Medulla oblongata (tissue), 1 donor: ENCODE measurements around the gene PTPRN2.
A peak's percentile ranks its signal among the peaks of the same experiment; 100 is the strongest.
"Not testable (repeated sequence)": the region's sequence is repeated elsewhere in the genome, so short reads cannot be mapped to it uniquely, and the experiment has no call there.

Experiments
- DNase-seq: peaks from one replicate; pipeline ENCODE4 v3.0.0-alpha.2; 2015; ENCODE audit errors: extremely low spot score

Gene PTPRN2

GRCh38 chr7:157795199-157795598, 792.4 kb downstream of the PTPRN2 start:
- DNase-seq: no peak

GRCh38 chr7:157794746-157795065, 792.9 kb downstream of the PTPRN2 start:
- DNase-seq: no peak

GRCh38 chr7:157793973-157794745, 793.5 kb downstream of the PTPRN2 start:
- DNase-seq: no peak

GRCh38 chr7:157793087-157793353, 794.6 kb downstream of the PTPRN2 start:
- DNase-seq: no peak

GRCh38 chr7:157792241-157793086, 795.2 kb downstream of the PTPRN2 start:
- no peak for DNase-seq

- DNase-seq: no peak
These were observed 796.0 kb downstream of the PTPRN2 start for GRCh38 chr7:157791666-157792065.

- no peak for DNase-seq
These were observed 796.4 kb downstream of the PTPRN2 start for GRCh38 chr7:157791261-157791660.

- DNase-seq: no peak
These were observed 797.7 kb downstream of the PTPRN2 start for GRCh38 chr7:157789942-157790341.

- no peak for DNase-seq
These were observed 798.5 kb downstream of the PTPRN2 start for GRCh38 chr7:157789094-157789493.

GRCh38 chr7:157788573-157788972, 799.0 kb downstream of the PTPRN2 start:
- DNase-seq: no peak

- no peak for DNase-seq
These were observed 800.3 kb downstream of the PTPRN2 start for GRCh38 chr7:157787275-157787701.

- DNase-seq: no peak
These were observed 801.0 kb downstream of the PTPRN2 start for GRCh38 chr7:157786375-157787274.

GRCh38 chr7:157785486-157786186, 802.0 kb downstream of the PTPRN2 start:
- DNase-seq: no peak

GRCh38 chr7:157784979-157785441, 802.6 kb downstream of the PTPRN2 start:
- DNase-seq: peak; percentile 80

- DNase-seq: no peak
These were observed 803.4 kb downstream of the PTPRN2 start for GRCh38 chr7:157784041-157784835.

GRCh38 chr7:157782041-157782440, 805.6 kb downstream of the PTPRN2 start:
- DNase-seq: no peak

- DNase-seq: no peak
These were observed 806.9 kb downstream of the PTPRN2 start for GRCh38 chr7:157780721-157781120.

GRCh38 chr7:157780312-157780711, 807.3 kb downstream of the PTPRN2 start:
- DNase-seq: no peak

GRCh38 chr7:157779206-157779605, 808.4 kb downstream of the PTPRN2 start:
- no peak for DNase-seq

- DNase-seq: not testable (repeated sequence)
These were observed 810.3 kb downstream of the PTPRN2 start for GRCh38 chr7:157777194-157777762.
